ENCODE data around the gene UBE2E3. TPM values are rescaled to one million over a fixed set of nuclear protein-coding genes. Genes with fewer than 3 reads are reported as not detected.

UBE2E3 gene
- 26.0 and 31.9 TPM in 2 replicates for total RNA-seq

DNA sequence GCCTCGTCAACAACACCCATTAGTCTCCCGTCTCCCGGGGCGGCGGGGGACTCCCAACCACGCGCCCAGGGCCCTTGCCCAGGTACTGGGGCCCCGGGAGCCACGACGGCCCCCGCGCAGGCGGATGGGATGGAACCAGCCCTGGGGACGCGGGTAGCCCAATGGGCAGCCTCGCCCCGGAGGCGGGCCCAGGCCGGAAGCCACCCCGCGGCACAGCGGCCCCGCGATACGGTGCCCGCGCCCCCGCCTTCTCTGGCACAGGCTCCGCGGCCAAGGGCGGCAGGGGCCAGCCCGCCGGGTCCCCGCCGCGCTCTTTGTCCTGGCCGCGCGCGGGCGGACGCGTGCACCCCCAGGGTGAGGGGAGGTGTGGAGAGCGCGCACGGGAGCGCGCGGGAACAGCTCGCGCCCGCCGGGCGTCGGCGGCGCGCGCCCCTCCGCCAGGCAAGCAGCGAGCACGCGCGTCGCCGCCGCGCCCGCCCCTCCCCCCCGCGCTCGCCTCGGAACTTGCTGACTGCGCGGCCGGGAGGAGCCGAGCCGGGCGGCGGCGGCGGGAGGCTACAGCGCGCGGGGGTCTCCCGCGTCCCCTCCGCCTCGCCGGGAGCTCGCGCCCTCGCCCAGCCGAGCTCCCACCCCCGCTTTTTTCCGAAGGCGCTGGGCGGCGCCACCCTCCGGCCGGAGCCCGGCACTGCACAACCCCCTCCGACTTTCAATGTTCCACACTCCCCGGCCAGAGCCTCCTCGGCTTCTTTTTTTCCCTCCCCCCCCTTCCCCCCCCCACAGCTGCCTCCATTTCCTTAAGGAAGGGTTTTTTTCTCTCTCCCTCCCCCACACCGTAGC lies at the start of gene UBE2E3:
UBE2E3 (plus strand) TSS at position 500 of the 837 bp plus-strand sequence. CDS start 1,438 bp downstream, outside the sequence.

